Measurements from ENCODE around the gene KIRREL1. TPM values are rescaled to one million over a fixed set of nuclear protein-coding genes. Genes with fewer than 3 reads are reported as not detected.
A peak's percentile ranks its signal among the peaks of the same experiment; 100 is the strongest.

Gene KIRREL1
- total and polyA plus RNA-seq, 2 of the 8 experiments (the other 6 are each of a cell fraction or from before 2014, with no cell fraction given) = 14.2 to 39.0 TPM

DNA sequence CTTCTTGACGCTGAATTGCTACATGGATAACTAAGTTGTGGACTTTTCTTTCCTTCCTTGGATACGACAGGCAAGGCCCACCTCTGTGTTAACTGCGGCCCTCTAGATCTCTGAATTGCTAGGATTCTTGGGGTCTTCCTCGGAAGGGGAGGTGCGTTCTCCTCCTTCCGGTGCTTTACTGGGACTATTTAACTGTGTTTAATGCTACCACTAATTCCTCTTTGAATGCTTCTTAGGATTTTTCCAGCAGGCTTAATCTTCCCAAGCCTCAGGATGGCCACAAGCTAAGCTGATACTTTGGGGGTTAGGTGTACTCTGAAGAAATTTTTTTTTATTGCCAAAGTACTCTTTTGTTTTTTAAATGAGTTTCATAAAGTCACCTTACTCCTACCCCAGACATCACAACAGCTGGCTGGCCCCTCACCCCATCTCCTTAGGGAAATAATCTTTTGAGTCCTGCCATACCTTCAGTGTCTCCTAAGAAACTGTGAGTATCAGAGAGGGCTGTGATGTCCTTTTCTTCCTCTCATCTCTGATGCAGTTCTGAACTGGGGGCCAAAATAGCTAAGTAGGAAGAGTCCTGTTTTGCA is 21.4 kb downstream of the KIRREL1 start:
- H3K27me3 ChIP-seq (replicated peaks in 1 of 4; ENCODE audit: control insufficient read depth in 3 of 4, extremely low read depth in 1 of 4, insufficient read depth in 3 of 4, low read length in 3 of 4) = no peaks in the 10 kb centered on the region
- H3K36me3 ChIP-seq (ENCODE audit: control insufficient read depth in 2 of 4, insufficient read depth in 4 of 4, low read length in 3 of 4) = no peaks in the 10 kb centered on the region
- peaks cover 13% of the 10 kb centered on the region; the same call in 1 of the 2 replicates for H3K79me1 ChIP-seq (ENCODE audit: low read depth, low read length)
- 67% methylated on average over 6 of the region's 6 CpGs; no CpG with 5 or more reads in 1 of the 2 experiments for WGBS, 2 experiments (ENCODE audit: extremely low coverage in 1 of 2, insufficient coverage in 1 of 2, insufficient read length in 1 of 2, insufficient replicate concordance in 2 of 2, low coverage in 1 of 2, low lambda C conversion rate in 2 of 2, missing lambda C conversion rate in 1 of 2)
- peaks cover 3 to 70% of the 10 kb centered on the region in 2 experiments for H3K79me2 ChIP-seq (ENCODE audit: control insufficient read depth in 1 of 2, insufficient read depth in 2 of 2, low read length in 2 of 2)
- H3K4me2 ChIP-seq (ENCODE audit: insufficient read depth in 1 of 2, low read depth in 2 of 2, low read length in 2 of 2) = peak overlapping the region; percentile 28 to 82; a peak in 3 of 4 replicates
- no peak overlapping the region for H4K8ac ChIP-seq (ENCODE audit: extremely low read depth, insufficient read depth, low read length)
- H4K20me1 ChIP-seq (replicated peaks in 1 of 2; ENCODE audit: control insufficient read depth in 1 of 2, insufficient read depth in 2 of 2, low read length in 2 of 2) = no peaks in the 10 kb centered on the region
- H2BK20ac ChIP-seq (ENCODE audit: low read length) = 0 out of 2 replicates have a peak overlapping the region, but pooled peaks have one; percentile 62
- no peak overlapping the region for H2BK120ac ChIP-seq (replicated peaks; ENCODE audit: low read depth, low read length)
- H3K18ac ChIP-seq (ENCODE audit: extremely low read depth, low read length) = no peak overlapping the region; the same call in 1 of the 2 replicates
- no peak overlapping the region for H3K23ac ChIP-seq (ENCODE audit: insufficient read length)
- peaks cover 4% of the 10 kb centered on the region for H3K23me2 ChIP-seq (ENCODE audit: low read depth, low read length)
- no peak overlapping the region for H3K9ac ChIP-seq (replicated peaks in 1 of 4; ENCODE audit: extremely low read depth in 1 of 4, low read depth in 3 of 4, low read length in 3 of 4)
- H3K56ac ChIP-seq (replicated peaks; ENCODE audit: insufficient read length, low read depth, low read length) = no peak overlapping the region
- peaks cover 13 to 44% (median 35%) of the 10 kb centered on the region in 4 experiments for H3K4me1 ChIP-seq (replicated peaks in 1 of 4; ENCODE audit: control insufficient read depth in 3 of 4, insufficient read depth in 4 of 4, low read length in 3 of 4)
- H2BK15ac ChIP-seq (ENCODE audit: low read length) = no peak overlapping the region
- H4K91ac ChIP-seq (replicated peaks; ENCODE audit: insufficient read length, low read length) = peak overlapping the region; percentile 4
- H2BK12ac ChIP-seq (ENCODE audit: low read depth, low read length) = peak overlapping the region; percentile 64; the same call in 1 of the 2 replicates
- FAIRE-seq (no peak), DNase-seq (ENCODE audit: low read depth in 1 of 2, low spot score in 2 of 2) (no peak)
- peak overlapping the region in 1 of 4 experiments; percentile 11; a peak in 2 of 8 replicates for H3K4me3 ChIP-seq (ENCODE audit: extremely low read depth in 1 of 4, insufficient read depth in 2 of 4, low read depth in 3 of 4, low read length in 4 of 4)
- H4K5ac ChIP-seq (ENCODE audit: insufficient read length, low read depth, low read length) = no peak overlapping the region
- CTCF ChIA-PET (ENCODE audit: partially characterized antibody) = interaction anchor here (0.6 to 50.0 kb wide), 7 partner anchors 11 to 107 kb away, joined by 3 to 1615 read pairs (median 5); partner anchors contain the start of gene KIRREL1
- H2BK5ac ChIP-seq (ENCODE audit: low read depth, low read length) = peak overlapping the region; percentile 79
- TF ChIP-seq EP300 (IDR thresholded peaks at IDR 0.05; ENCODE audit: borderline replicate concordance in 1 of 2, low read depth in 2 of 2, low read length in 2 of 2) = no peak
- no peak for TF ChIP-seq YY1 (IDR thresholded peaks at IDR 0.05; ENCODE audit: low read depth, low read length)
- no peak for TF ChIP-seq ASH2L (IDR thresholded peaks at IDR 0.05; ENCODE audit: low read length)
- TF ChIP-seq TEAD4 (IDR thresholded peaks at IDR 0.05; ENCODE audit: low read depth, low read length) = no peak
- TF ChIP-seq, protein P1, sequence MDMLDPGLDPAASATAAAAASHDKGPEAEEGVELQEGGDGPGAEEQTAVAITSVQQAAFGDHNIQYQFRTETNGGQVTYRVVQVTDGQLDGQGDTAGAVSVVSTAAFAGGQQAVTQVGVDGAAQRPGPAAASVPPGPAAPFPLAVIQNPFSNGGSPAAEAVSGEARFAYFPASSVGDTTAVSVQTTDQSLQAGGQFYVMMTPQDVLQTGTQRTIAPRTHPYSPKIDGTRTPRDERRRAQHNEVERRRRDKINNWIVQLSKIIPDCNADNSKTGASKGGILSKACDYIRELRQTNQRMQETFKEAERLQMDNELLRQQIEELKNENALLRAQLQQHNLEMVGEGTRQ (IDR thresholded peaks at IDR 0.05; ENCODE audit: low read length) = no peak
- no peak for TF ChIP-seq CTBP2 (IDR thresholded peaks at IDR 0.05; ENCODE audit: borderline replicate concordance, insufficient read depth, insufficient read length, low read length)
- TF ChIP-seq HDAC6 (IDR thresholded peaks at IDR 0.05; ENCODE audit: low read depth, low read length) = no peak
- no peak for TF ChIP-seq BCL11A (IDR thresholded peaks at IDR 0.05; ENCODE audit: low read depth in 2 of 2, low read length in 2 of 2)
- no peak for TF ChIP-seq BACH1 (IDR thresholded peaks at IDR 0.05; ENCODE audit: low read length)
- no peak for TF ChIP-seq CHD1 (IDR thresholded peaks at IDR 0.05; ENCODE audit: low read depth, low read length)
- no peak overlapping the region for H3K27ac ChIP-seq (ENCODE audit: low read depth, low read length)
- H2AK5ac ChIP-seq (ENCODE audit: low read depth, low read length) = 0 out of 2 replicates have a peak overlapping the region, but pooled peaks have one; percentile 56
- H2AFZ ChIP-seq (ENCODE audit: low read length) = no peak overlapping the region
- POLR2A ChIA-PET (ENCODE audit: partially characterized antibody) = interaction anchor here (0.6 to 12.0 kb wide), 6 partner anchors 10 to 38 kb away, joined by 3 to 94 read pairs (median 4); partner anchors contain the start of gene KIRREL1
- H3K4ac ChIP-seq (replicated peaks; ENCODE audit: insufficient read length, low read depth, low read length) = no peak overlapping the region
- H3K9me3 ChIP-seq (ENCODE audit: insufficient read depth in 2 of 2, low read depth in 1 of 2, low read length in 1 of 2) = no peaks in the 10 kb centered on the region
- no peak overlapping the region for H3K14ac ChIP-seq (ENCODE audit: insufficient read length)
